GM19238 (cell line): ENCODE results near the gene PHACTR3.

Experiments used
- DNase-seq: peaks from one replicate; pipeline ENCODE4 v3.0.0; 2011; ENCODE audit warnings: low spot score; ENCODE audit not compliant: insufficient read length

Gene PHACTR3

GRCh38 chr20:59812286-59813125 is 208.2 kb downstream of the PHACTR3 start:
- no peak for DNase-seq

DNA sequence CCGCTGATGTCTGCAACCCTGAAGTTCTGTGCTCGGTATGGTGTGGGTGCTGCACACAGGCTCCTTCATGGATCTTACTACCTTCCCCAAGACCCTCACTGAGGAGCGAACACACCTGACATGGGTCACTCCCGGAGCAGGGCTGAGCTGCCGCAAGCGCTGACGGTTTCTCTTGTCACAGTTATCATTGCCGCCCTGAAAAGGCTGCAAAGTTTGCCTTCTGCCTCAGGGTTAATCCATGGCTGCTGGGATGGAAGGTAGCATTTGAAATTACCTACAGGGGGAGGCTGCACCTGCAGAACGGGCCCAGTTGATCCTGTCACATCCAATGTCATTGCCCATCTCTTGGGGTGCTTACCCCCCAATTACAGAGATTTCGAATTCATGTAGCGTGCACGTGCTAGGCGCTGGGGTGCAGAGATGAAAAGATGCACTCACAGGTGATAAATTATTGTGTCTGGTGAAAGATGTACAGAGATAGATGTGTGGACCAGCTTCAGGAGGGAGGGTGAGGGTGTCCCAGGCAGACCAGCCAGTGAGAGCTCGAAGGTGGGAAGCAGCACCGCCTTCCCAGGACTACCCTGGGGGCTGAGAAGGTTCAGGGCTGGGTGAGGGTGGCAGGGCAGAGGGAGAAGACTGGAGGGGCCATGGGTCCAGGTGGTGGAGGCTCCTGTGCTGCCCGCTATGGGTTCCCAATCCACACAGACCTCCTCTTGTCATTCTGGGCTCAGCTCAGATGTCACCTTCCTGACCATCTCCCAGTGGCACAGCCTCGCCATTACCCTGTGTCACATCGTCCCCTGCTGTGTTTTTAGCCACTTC is 209.0 kb downstream of the PHACTR3 start:
- DNase-seq = no peak

DNA sequence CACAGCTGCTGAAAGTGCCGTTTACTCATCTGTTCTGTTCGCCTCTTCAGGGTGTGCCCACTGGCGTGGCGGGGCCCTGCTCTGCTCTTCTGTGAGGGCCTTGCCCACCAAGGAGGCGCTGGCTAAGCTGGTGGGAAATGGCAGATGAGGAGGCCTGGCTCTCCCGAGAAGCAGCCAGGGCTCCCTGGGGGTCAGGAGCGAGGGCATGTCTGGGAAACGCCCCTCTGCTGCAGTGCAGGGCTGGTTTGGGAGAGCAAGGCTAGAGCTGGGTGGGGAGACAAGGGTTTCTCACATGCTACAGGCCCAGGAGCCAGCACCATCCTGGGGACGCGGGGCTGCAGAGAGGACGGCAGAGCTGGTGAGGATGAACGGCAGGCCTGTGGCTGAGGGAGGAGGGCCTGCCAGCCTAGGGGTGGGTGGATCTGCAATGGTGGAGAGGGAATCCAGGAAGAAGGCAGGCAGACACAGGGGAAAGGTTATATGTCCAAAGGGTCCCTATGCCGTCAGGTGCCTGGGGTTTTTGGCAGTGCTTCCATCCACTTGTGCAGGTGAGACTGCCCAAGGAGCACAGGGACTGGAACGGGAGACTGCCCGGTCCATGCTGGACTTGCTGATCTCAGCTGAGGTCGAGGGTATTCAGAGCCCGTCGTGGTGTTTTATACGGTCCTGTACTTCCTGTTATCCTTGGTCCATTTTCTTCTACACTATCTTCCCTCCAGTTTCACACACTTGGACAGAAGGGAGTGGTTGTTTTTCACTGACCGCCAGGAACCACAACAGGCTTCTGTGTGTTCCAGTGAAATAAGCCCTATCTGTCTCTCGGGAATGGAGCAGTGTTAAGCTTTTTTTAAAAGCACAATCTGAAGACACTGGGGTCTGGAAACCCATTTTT is 209.9 kb downstream of the PHACTR3 start:
- DNase-seq = no peak

DNA sequence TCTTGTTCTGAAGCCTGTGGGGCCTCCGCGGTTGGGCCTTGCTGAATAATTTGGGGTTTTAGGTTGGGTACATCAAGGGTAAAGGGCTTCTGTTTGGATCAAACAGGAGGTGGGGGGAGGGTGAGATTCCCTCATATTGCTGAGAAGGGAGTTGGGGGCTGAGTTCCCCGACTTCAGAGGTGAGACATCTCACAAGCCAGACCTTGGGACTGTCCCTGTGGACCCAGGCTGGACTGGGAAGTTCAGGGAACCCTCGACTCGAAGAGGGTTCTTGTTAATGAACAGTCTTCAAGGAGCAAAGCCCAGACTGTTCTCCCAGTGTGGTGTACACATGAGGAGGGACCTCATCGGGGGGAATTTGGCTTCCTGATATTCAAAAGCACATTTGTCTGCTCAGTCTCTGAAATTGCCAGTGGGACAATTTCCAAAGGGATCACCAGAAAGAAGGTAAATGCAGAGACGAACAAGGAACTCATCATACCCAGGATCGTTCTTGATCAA is 210.6 kb downstream of the PHACTR3 start:
- DNase-seq = no peak

GRCh38 chr20:59816146-59816738 is 211.9 kb downstream of the PHACTR3 start:
- no peak for DNase-seq

GRCh38 chr20:59817406-59817805 is 213.1 kb downstream of the PHACTR3 start:
- no peak for DNase-seq

DNA sequence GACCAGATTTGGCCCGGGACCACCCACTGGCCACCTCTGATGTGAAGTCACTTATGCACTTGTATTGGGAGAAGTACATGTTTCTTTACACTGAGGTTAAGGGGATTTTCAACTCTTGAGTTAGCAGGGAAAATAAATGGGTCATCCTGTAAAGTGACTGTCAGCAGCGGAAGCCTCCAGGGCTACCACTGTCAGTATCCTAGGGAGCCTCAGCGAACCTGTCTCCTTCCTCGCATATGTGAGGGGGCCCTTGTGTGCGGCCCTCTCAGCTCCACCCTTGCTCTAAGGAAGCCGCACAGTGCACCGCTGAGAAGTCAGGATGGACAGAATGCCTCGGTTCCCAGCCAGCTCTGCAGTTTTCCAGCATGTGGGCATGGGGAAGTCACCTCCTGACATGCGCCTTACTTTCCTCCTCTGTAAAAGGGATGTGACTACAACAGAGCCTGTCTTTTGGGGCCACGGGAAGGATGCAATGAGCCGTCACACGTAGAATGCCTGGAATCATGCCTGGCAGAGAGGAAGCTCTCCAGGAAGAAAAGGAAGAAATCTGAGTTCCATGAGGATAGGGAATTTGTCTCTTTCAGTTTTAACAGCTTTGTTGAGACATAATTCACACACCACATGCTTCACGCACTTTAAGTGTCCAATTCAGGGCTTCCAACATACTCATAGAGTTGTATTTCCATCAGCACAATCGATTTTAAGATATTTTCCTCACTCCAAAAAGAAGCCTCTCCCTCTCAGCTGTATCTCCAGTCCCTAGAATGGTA is 213.7 kb downstream of the PHACTR3 start:
- DNase-seq = no peak

GRCh38 chr20:59818911-59819310 is 214.6 kb downstream of the PHACTR3 start:
- no peak for DNase-seq

- DNase-seq = no peak
Observed at GRCh38 chr20:59819496-59820203, 215.3 kb downstream of the PHACTR3 start.

GRCh38 chr20:59820204-59821041 is 216.1 kb downstream of the PHACTR3 start:
- DNase-seq = no peak

DNA sequence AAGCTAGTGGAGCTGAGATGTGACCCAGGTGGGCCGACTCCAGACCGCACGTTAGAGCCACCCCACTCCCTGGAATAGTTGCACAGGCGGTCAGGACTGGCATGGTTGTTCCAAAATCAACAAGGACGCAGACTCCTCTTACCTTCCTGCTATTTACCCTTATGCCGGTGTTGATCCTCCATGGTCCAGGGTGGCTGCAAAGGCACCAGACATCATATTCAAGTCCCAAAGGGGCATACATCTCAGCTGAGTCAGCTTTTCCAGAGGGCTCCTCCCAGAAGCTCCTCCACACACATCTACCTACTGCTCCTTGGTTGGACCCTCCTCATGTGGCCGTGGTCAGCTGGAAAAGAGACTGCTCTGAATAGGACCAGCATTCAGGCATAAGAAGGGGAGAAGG is 216.9 kb downstream of the PHACTR3 start:
- no peak for DNase-seq

- no peak for DNase-seq
Observed at GRCh38 chr20:59821788-59822187, 217.4 kb downstream of the PHACTR3 start.

DNA sequence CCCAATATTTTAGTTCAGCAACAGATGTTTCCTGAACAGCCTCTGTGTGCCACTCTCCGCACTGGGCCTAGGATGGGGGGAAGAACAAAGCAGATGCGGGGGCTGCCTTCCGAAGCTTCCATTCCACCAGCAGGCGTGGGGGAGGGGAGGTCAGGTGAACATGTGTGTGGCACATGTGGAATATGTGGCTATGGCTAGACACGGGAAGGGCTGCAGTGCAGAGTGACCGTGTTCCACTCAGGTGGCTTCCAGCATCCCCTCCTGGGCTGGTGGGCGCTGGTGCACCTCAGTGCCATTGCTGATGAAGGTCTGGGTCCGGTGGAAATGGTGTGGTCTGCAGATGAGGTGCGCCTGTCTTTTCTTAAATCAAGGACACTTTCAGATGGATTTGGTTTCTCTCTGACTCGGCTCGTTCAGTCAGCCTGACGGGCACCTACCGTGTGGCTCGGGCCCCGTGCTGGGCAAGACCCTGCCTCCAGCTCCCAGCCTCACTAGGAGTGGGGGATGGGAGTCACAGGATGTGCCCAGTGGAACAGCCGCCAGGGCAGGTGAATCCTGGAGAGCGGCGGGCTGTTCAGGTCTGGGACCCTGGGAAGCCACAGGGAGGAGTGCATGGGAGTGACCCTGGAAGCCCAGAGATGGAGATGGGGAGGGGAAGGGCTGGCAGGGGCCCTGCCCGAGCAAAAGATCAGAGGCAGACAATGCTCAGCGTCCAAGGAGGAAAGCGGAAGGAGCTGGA is 218.1 kb downstream of the PHACTR3 start:
- DNase-seq = no peak

DNA sequence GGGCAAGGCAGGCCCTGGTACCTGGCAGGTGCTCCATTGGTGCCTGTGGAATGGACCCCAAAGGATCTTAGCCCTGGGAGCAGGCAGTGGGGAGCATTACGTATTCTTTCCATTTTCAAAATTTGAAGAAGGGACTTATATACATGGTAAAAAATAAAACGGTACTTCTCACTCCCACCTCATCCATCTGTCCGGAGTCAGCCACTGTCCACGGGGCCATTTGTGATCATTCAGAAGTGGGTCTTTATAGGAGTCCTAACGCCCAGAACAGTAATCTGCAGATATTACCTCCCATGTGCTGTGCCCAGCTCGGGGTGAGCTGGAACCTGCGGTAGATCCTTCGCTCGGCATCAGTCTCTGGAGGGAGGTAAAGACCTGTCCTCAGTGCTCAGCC is 218.7 kb downstream of the PHACTR3 start:
- no peak for DNase-seq

GRCh38 chr20:59823491-59824259 is 219.3 kb downstream of the PHACTR3 start:
- DNase-seq = no peak

- no peak for DNase-seq
Observed at GRCh38 chr20:59824711-59825562, 220.6 kb downstream of the PHACTR3 start.
